Stimulated activated CD8-positive, alpha-beta memory T cell treated with anti-CD3 and anti-CD28 coated beads, Interleukin-7, amount 100 ng/mL, for 24 hours (primary cell): Measurements from ENCODE around the gene NRXN3.
"Not testable (repeated sequence)": the region's sequence is repeated elsewhere in the genome, so short reads cannot be mapped to it uniquely, and the experiment has no call there.

ENCODE experiments used
- DNase-seq: peaks from one replicate; pipeline ENCODE4 v3.0.0-alpha.2; 2020; ENCODE audit warnings: low read depth

Gene NRXN3

GRCh38 chr14:79011920-79012204, 841.7 kb downstream of the NRXN3 start:
- DNase-seq: no peak

GRCh38 chr14:79016828-79017505, 846.8 kb downstream of the NRXN3 start:
- DNase-seq: no peak

DNA sequence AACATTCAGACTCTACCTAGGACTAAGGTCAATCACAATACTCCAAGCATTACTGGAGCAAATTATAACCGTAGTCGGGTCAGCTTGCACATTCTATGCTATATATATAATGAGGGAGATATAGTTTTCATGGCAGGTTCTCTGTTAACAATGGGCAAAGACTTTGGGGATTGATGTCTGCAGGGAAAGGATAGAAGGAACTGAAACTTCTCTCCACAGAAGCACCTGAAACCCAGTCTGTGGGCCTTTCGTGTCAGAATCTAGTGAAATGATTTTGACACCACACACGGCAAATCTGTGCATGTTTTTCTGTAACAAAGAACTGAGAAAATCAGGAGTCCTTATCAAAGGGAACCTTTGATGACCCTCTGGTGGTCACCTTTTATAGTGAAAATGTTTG, 847.4 kb downstream of the NRXN3 start:
- no peak for DNase-seq

- no peak for DNase-seq
Observed at GRCh38 chr14:79018836-79019235, 848.7 kb downstream of the NRXN3 start.

DNA sequence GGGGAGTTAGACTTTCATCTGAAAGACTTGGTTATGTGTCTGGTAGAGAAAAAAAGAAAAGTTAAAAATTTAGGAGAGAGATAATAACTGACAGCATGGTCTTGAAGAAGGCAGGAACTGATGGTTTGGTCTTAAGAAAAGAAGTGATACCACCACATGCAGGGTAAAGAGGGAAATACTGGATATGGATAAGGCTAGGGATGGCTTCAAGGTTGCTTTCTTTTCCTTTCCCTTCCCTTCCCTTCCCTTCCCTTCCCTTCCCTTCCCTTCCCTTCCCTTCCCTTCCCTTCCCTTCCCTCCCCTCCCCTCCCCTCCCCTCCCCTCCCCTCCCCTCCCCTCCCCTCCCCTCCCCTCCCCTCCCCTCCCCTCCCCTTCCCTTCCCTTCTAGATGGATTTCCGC, 849.7 kb downstream of the NRXN3 start:
- not testable (repeated sequence) for DNase-seq

- DNase-seq: no peak
Observed at GRCh38 chr14:79021766-79022165, 851.6 kb downstream of the NRXN3 start.

DNA sequence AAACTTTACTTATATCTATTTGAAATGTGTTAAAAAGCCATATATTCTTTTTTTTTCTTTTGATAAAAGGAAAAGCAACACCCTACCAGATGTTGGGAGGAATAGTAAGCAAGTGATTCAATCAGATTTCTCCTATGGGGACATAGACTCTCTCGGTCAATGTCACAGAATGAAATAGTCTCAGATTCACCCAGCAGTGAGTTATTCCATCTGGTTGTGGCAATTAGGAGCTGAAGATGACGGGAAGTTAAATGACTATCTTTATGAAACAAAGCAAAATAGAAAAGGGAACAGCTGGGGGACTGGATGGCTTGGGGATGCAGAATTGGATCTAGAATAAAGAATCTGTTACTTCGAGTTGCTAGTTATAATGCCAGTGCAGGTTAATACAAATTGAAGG, 857.0 kb downstream of the NRXN3 start:
- no peak for DNase-seq

DNA sequence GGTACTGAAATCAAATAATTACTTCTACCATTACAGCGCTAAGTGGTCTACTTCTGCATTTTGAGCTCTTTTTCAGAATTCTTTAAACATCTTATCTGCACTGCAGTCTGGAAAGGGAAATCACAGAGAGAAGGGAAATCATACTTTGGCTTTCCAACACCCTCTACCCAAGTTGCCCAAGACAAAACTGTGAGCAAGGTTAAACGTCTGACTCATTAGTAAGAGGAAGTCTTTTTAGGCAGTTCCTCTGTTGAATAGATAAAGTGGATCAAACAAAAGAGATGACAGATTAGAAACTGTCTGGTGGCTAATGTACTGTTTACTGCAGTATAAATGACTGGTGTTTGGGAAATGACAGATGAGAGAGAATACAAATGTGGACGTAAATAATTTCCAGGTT, 858.1 kb downstream of the NRXN3 start:
- no peak for DNase-seq

DNA sequence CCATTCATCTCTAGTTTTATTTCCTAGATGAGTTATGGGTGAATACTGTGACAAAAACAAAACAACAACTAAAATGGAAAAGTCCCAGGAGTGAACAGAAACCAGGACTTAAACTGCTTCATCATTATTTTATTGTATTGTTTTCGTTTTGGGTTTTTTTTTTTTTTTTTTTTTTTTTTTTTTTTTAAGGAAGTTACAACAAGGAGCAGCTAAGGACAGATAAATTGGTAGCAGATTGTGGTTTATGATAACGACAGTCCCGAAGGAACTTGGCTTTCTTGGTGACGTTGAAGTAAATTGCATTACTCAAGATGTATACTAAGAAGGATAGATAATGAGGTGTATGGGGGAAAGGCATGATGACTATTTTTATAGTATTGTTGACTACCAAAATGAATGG, 866.3 kb downstream of the NRXN3 start:
- DNase-seq: no peak

DNA sequence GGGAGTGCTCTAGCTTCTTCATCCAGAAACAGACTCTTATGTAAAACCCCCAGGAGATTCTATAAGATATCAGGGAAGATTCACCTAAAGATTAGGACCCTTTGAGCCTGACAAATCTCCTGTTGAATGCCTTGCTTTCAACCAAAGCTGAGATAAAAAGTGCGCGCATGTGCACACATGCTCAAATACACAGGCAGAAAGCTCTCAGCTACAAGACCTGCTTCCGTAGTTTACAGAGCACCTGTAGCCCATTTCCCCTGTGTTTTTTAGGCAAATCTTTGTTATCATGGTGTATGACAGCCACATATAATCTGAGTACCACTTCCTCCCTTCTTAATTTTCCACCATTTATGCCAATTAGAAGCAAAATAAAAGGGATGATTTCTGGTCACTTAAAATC, 866.9 kb downstream of the NRXN3 start:
- DNase-seq: no peak

GRCh38 chr14:79037593-79037992, 867.4 kb downstream of the NRXN3 start:
- DNase-seq: no peak

DNA sequence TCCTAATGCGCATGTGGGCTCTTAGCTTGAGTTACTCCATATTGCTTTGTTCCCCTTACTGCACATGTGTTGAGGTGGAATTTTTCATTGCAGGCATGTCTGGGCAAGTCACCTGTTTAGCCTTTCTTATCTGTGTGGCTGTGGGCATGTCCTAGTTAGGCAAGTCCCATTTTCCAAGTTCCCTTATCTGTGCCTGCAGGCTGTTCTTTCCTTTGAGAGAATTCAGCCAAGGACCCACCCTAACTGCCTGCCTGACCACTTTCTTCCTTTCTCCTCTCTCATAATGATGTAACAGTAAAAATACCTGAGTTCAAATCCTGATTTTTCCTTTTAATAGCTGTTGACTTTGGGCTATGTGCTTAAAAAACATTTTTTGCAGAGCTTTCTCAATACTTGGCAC, 870.6 kb downstream of the NRXN3 start:
- no peak for DNase-seq

- no peak for DNase-seq
Observed at GRCh38 chr14:79043194-79043889, 873.2 kb downstream of the NRXN3 start.

GRCh38 chr14:79044894-79045624, 874.9 kb downstream of the NRXN3 start:
- no peak for DNase-seq

DNA sequence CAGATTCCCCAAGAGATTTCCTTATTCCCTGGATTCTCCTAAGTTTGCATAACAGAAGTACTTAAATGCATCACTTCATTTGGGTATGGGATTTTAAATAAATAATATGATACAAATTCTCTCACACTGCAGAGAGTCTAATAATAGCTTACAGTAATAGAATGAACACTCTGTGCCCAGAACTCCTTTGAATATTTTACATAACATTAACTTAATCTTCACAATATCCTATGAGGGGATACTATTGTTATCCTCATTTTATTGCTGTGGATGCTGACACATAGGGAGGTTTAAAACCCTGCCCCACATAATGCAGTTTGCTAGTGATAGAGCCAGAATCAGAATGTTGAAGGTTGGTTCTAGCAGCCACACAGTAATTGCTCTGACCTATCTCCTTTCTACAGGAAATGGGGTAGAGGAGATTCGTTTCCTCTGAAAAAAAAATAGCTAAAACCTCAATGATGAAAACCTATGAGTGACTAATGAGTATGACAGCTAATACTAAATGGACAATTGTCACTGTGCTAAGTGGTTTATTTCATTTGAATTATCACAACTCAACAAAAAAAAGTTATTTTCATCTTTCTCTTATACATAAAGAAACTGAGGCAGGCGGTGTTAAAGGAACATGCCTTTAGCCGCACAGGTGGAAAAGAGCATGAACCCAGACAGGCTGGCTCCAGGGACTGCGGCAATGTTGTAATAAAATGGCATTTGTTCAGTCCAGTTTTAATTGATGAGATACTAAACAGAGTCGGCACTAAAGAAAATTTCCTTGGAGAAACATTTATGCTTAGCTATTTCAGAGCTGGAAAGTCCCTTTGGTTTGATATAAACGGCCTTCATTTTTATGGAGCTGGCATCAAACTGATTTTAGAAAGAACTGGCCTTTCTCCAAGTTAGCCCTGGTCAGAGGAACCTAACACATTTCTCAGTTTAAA, 880.9 kb downstream of the NRXN3 start:
- no peak for DNase-seq

- no peak for DNase-seq
Observed at GRCh38 chr14:79051742-79052141, 881.6 kb downstream of the NRXN3 start.

DNA sequence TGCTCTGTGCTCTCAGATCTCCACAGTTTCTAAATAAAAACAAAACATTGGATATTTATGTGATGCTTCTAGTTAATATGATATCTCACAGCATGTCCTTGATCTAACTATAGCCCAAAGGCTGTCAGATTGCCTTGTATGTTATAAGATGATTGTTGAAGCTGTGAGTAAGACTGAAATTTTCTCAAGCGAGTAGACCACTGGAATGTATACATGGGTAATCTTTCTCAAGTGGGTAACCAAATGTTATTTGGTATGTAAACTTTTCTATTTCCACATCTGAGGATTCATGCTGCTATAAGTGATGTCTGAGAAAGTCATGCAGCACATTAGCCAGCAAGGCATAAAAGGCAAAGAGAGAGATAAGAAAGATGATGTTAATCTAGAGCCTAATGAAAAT, 886.7 kb downstream of the NRXN3 start:
- no peak for DNase-seq

DNA sequence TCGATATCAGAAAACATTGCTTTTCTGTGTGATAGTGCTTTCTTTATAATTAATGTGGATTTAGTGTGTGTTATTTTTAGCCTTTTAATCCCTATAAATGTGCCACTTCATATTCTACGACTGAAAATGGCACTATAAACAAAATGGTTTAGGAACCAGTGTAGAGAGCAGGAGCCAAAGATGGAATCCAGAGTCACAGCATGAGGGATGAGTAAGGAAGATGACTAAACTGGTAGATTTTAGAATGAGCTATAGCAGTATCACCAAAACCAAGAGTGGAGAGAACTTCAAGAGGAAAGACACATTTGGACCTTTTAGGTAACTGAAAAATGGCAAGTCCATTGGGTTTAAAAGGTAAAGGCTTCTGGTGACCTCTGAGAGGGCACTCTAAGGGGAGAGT, 887.2 kb downstream of the NRXN3 start:
- no peak for DNase-seq

- no peak for DNase-seq
Observed at GRCh38 chr14:79062226-79062625, 892.1 kb downstream of the NRXN3 start.

GRCh38 chr14:79064214-79064613, 894.0 kb downstream of the NRXN3 start:
- DNase-seq: no peak

DNA sequence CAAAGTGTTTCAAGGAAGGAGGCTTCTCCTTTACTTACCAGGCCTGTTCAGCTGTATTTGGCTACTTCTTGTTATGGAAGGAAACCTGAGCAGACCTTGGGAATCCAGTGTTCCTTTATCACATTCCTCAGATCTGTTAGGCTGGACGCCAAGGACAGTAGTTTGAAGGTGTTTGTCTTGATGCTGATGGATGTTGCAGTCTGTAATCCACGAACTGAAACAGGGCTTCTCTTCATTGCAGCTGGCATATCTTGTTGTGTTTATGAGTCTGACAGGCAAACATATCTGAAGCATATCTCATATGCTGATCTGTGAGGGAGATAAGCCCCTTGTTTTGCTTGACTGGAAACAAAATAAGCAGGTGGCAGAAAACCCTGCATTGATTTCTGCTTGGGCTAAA, 904.3 kb downstream of the NRXN3 start:
- DNase-seq: no peak

DNA sequence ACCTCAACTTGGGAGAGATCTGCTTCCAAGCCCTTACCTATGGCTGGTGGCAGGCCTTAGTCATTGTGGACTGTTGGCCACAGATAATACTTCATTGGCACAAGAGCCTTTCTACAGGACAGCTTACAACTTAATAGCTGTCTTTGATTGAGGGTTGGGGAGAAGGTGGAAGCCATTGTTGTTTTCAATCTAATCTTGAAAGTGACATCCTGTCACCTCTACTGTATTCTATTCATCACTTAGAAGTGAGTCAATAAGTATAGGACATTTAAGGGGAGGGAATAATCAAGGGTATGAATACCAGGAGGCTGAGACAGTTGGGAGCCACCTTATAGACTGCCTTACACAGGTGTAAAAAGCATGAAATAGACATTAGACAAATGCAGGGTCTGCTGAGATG, 906.3 kb downstream of the NRXN3 start:
- DNase-seq: no peak
